HG03565 (cell line): Measurements from ENCODE around the gene MPDZ.
"Not testable (repeated sequence)": the region's sequence is repeated elsewhere in the genome, so short reads cannot be mapped to it uniquely, and the experiment has no call there.

ENCODE experiments used
- ATAC-seq: cut with Tn5 transposase; IDR thresholded peaks from one replicate; pipeline ENCODE4 v1.9.1; 2021; ENCODE audit warnings: mild to moderate bottlenecking, moderate library complexity; ENCODE audit not compliant: unreplicated experiment

The MPDZ gene

DNA sequence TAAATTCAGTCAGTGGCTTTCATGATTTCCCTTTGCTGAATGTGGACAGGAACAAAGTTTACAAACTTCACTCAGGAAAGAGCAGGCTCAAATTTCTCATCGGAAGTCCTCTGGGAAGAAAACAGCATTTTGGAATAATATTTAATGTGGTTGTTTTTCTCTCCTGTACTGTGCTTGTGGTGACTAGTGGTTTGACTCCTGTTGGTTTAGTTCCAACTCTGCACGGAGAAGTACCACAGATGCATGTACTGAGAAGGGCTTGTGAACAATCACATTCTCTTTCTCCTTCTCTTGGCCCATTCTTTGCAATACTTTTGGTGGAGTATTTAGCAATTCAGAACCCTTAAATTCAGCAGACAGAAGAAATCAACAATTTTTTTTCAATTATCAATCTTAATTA, 13.3 kb downstream of the MPDZ start:
- ATAC-seq = no peak

DNA sequence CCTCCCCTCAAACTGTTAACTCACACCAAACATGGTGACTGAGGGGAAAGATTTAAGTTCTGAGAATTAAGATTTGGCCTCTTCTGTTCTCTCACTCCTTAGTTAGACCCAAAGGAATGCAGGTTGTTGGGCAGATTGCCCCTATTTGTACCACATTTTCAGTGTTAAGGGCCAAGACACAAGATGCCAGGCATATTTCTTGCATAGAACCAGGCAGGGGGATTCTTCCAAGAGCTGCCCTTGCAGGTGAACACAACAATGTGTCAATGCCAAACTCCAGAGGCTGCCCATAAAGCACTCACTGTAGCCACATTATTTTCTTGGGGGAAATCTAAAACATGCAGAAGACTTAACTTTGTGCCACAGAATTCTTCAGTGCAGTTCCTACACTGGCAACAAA, 14.7 kb downstream of the MPDZ start:
- ATAC-seq = no peak

DNA sequence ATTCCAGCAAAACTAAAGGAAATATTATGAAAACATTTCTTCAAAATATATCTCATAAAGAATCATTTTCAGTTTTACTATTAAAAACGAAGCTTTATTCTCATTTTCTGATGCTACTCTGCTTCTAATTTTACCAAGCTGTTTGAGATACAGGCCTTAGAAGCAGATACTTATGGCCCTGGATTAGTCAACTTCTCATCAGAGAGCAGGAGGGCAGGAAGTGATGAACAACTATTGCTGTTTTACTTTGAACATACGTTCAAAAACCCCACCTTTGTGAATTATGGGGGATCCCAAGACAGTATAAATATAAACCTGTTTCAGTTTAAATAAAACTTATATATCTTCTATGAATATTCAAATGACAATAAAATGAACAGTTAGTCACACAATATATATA, 16.0 kb downstream of the MPDZ start:
- no peak for ATAC-seq

DNA sequence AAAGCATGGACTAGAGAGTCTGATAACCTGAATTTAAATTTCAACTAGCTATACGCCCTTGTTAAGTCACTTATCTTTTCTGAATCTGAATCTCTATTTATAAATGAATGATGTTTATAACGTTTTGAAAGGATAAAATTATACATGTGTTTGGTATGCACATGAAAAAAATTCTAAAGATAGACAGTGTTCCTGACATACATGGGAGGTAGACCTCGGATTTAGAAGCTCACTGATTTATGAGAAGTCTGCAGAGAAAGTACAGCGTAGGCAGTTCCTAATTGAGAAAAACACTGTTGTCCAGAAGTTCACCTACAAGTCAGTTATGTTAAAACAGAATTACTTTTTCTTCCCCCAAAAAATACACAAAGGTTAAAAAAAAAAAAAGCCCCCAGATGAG, 26.6 kb downstream of the MPDZ start:
- ATAC-seq = no peak

DNA sequence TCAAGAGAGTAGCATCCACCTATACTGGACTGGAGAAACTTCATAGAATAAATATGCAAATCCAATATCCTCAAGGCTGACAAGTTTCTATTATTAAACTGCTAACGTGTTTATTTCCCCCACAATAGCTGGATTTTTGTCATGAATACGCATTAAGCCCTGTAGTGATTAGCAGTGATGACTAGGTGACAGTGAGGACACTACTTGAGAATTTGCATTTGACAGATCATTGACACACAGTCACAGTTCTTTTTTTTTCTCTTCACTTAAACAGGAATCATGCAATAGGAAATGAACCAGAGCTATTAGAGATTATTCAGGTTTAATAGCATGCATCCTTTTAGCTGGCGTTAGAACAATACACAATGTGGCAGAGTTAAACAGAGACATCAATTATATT, 35.3 kb downstream of the MPDZ start:
- no peak for ATAC-seq

DNA sequence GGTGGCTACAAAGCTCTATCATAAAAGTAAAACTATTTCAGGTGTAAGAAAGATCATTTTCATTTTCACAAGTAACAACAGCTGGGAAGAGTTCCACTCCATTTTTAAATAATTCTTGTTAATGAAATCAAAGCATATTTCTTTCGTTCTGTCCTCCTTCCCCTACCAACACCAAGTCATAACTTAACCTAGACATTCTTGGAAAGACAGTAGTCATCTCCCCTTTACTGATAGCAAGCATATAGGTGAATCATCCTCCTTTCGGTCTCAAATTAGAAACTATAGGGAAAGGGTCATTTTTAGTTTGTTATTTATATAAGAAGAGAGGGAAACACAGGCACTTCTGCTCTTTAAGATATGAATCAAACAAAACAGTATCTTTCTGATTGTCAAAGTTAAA, 38.2 kb downstream of the MPDZ start:
- no peak for ATAC-seq

DNA sequence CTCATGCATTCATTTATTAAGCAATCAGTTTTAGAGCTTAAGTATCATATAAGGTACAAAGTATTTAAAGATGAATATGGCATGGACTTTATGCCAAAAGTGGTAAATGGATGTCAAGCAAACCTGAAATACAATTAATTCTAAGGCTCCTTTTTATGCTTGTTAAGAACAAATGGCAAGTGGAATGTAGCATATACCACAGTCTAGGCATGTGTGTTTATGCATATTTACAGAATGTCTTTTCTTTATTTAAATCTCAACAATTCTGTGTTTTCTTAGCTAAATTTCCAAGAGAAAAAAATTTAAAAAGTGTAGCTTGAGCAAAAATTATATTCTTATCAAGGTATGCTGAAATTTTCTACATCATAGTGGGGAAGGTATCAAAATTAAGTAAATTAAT, 39.8 kb downstream of the MPDZ start:
- no peak for ATAC-seq

DNA sequence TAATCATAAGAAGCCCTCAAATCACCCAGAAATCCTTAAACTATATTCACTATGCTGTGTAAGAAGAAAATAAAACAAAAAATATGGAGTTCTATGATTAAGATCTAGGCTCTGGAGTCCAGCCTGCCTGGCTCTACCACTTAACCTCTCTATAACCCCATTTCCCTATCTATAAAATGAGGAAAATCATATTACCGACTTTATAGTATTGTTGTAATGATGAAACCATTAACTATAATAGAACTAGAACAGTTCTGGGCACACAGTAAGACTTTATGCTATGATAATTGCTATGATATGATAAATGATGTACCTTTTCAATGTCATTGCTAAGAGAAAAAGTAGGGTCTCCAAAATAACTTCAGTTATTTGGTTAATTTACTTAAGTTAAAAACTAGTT, 40.3 kb downstream of the MPDZ start:
- ATAC-seq = no peak

DNA sequence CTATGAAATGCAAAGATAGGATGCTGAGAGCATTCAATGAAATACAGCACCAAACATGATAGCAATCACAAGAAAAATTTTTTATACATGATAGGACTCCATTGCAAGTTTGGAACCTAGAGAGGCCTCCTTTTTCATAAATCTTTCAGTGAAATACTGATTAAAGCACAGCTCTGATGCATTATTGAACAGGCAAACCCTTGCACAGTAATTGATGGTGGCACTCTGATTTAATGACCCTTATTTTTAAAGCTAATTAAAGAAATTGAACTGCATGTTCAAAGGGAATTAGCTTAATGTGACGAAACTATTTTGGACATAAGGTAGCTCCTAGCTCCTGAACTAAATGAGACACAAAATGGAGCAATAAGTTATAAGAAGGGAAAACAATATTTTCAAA, 44.6 kb downstream of the MPDZ start:
- ATAC-seq = no peak

DNA sequence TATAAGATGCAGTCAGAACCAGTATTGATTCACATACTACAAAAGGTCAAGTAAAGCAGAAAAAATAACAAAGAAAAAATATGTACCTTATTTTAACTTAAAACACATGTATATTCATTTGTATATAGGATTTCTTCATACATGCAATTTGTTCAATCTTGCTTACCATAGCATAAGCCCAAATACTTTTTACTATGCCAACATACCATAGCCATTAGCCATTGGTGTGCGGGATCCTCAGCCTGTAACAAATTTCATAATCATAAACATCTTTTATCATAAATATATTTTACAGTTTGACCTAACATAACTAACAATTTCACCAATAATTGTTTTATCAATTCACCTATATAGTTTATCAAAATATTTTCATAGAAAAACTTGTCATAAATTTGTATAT, 51.1 kb downstream of the MPDZ start:
- ATAC-seq = no peak

DNA sequence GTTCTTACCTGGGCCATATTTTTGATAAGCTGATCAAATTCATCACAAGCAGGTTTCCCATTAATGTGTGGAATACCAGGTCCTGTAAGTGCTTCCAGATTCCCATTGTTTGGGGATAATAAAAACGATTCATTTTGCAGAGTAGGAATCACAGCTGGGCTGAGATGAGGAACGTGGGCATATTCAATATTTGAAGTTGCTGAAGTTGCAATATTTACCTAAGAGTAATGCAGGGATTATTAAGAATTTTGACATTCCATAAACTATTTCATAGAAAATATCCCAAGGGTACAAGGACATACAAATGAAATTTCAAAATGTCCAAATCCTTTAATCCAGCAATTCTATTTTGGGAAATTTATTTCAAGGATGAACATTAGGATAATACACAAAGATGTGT, 55.1 kb downstream of the MPDZ start:
- ATAC-seq = no peak

DNA sequence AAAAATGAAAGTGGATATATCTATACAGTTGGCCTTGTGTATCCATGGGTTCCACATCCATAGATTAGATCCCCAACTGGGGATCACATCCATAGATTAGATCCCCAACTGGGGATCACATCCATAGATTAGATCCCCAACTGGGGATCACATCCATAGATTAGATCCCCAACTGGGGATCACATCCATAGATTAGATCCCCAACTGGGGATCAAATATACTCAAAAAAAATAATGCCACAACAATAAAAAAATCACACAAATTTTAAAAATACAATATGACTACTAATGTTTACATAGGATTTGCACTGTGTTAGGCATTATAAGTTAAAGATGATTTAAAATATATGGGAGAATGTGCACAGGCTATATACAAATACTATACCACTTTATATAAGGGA, 56.8 kb downstream of the MPDZ start:
- not testable (repeated sequence) for ATAC-seq

DNA sequence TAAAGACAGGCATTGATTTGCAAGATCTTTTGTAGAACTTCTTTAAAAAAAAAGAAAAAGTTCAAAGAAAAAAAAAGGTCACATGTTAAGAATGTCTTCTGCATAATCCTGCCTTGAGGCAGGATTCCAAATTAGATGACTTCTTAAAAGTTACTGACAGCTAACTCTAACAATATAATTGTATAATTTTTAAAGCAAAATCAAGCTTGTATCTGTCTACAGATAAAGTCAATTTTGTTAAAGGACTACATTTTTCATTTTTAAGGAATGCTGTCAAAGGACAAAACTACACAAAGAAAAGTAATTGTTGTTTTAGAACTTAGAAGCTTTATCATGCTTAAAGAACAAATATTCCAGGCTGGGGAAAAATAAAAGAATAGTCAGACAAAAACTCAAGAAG, 57.8 kb downstream of the MPDZ start:
- no peak for ATAC-seq

DNA sequence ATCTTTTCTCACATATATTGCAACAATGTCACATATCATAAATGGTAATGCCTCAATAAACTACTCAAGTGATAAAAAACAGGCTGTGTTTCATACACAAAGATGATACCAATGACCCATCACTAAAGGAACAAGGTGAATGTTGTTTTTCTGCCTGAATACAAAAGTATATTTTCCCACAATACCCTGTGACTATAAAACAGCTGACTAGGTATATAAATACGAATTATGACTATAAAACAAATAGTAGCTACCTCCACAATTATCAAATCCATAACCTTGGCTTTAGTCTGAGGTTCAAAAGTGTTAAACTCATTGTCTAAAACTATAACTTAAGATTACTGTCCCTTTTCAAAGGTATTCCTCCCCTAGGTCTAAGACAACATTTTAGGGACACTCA, 58.7 kb downstream of the MPDZ start:
- no peak for ATAC-seq

DNA sequence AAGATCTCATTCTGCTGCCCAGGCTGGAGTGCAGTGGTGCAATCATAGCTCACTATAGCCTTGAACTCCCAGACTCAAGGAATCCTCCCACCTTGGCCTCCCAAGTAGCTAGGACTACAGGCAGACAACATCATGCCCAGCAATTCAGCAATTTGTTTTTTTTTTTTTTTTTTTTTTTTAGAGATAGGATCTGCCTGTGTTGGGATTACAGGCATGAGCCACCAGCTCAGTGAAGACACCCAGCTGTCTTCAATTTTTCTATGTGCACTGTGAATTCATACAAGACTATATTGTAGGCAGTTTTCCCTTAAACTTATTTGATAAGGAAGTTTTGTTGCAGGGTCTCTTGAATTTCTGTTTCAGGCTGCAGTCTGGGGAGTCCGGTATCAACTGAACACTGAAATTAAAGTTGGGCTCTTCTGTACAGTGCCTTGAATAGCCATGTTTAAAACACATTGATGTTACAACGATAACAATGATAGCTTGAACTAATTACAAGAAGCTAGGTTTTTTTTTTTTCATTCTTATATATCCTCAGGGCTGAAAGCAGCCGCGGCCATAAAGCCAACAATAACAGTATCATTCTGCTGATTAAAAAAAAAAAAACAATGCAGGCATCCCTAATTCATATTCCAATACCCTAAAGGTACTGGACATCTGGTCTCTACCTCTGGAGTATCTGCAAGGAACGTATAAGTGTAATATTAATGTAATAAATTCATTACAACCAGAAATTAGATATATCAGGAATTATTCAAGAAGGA, 63.5 kb downstream of the MPDZ start:
- no peak for ATAC-seq

DNA sequence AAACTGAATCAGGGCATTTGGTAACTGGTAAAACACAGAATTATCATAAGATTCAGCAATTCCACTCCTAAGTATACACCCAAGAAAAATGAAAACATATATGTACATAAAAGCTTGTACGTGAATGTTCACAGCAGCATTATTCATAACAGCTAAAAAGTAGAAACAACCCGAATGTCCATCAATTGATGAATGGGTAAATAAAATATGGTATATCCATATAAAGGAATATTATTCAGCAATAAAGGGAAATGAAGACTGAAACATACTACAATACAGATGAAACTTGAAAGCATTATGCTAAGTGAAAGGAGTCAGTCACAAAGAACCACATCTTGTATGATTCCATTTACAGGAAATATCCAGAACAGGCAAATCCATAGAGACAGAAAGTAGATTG, 65.5 kb downstream of the MPDZ start:
- no peak for ATAC-seq

DNA sequence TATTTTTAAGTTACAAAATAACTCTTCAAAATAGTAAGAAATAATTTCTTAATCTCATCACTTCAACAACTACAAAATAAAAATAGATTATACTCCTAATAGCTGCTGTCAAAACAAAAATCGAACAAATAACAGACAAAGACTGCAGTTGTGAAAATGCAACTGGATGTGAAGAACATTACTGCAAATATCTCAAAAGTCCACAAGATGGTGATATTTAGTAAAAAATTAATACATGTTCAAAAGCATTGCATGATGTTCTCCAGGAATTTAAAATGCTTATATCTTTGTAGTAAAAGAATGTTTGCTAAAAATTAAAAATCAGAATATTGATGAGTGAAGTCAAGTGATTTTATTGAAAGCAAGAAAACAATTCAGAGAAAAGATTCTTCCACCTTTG, 66.2 kb downstream of the MPDZ start:
- no peak for ATAC-seq

DNA sequence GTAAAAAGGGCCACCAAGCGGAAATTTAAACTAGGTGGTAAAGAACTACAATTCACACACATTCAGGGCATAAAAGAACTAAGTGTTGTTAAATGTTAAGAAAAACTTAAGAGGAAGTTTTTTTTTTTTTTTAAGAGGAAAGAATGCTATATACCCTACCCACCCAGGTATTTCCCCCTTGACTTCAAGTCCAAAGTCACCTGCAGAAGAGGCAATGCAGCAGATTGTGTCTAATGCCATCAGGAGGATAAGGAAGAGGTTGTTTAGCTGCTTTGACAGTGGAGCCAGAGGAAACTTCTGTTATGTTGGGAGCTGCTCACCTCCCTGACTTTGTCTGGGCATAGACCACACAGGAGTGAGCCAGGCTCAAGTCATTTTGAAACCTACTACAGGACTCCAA, 69.2 kb downstream of the MPDZ start:
- ATAC-seq = no peak

DNA sequence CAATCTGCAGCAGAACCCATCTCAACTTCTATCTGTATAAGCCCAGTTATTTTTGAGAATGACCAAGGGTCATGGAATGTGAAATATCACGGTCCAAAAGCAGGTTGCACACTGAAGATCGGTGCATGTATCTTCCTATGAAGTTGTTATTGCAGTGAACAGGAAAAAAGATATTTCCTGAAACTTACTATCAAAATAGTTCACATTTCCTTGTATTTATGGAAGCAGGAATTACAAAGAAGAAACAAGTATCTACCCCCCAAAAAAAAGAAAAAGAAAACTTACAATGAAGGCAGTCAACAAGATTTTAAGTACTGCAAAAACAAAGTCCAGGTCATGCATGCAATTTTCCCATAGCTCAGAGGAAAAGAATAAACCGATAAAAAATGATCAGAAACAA, 70.0 kb downstream of the MPDZ start:
- ATAC-seq = no peak

DNA sequence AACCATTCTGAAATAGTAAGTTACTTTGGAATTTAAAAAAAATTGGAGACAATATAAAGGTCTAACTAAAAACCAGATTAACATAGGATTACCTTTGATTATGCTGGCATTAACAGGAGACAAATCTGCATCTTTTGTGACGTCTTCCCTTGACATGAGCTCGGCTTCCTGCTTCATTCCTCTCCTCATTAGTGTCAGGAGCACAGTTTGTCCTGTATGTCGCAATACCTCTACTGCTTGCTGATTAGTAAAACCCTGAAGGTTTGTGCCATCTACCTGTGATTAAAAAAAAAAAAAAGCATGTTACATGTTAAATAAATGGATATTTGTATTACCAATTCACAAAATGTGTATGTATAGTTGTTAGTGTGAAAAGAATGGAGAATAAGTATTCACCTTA, 73.7 kb downstream of the MPDZ start:
- no peak for ATAC-seq

DNA sequence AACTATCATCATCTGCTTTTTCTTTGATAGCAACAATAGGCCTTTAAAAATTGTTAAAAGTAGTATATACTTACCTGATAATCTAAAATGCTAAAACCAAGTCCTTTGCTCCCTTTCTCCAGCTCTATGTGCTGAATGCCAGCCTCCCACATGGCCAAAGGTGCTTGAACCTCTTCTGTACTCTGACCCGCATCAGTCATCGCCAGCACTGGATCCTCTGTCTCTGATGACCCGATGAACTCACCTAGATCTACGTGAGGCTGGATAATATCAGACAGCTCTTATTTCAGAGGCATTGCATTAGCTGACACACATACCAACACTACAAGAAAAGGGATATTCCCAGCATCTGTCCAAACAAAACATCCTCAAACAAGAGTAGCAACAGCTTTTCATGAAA, 89.5 kb downstream of the MPDZ start:
- no peak for ATAC-seq

DNA sequence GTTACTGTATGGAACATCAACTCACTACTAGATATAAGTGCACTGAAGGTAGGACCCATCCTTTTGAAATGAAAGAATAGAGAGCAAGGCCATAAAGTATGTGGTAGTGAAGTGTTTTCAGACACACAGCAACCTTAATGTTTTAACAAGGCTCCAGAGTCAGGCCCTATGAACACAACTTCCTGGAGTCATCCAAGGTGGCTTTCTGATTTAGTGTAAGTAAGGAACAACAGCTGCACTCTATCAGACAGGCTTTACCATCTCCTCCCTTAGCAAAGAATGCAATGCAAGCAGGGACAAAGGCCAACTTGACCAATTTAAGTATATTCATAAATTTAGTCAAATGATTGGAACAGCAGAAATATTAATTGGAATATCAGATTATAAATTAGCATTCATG, 90.1 kb downstream of the MPDZ start:
- ATAC-seq = no peak

DNA sequence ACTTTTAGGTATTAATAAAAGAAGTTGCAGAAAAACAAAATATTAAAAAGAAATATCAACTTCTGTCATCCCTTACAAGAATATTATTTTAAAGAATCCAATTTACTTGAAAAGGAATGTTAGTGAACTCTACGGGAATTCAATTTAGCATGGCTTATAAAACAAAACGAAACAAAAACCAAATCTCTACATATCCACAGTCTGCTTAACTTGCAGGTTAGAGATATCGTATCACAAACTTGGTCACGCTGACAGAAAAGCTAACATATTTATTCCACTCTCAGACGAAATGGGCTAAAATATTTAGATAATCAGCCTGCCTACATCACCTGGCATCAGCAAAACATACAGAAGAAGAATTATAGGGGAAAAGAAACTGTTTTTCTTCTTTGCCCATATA, 92.7 kb downstream of the MPDZ start:
- no peak for ATAC-seq
